Measurements from ENCODE around the gene GBA2.

Gene GBA2

GRCh38 chr9:35736201-35736633 is 12.8 kb downstream of the GBA2 start:
- peak; percentile 66 for DNase-seq

- DNase-seq, result no peak
Observed at GRCh38 chr9:35734096-35734495, 14.9 kb downstream of the GBA2 start.

GRCh38 chr9:35732800-35733541 is 16.1 kb downstream of the GBA2 start:
- no peak for DNase-seq

- DNase-seq, result peak; percentile 98
Observed at GRCh38 chr9:35732185-35732799, 16.7 kb downstream of the GBA2 start, which contains the start of the genes CREB3 and TLN1. CREB3 (plus strand) TSS chr9:35732666; CDS start chr9:35732773, 107 bp downstream. TLN1 (minus strand) TSS chr9:35732195; CDS start chr9:35725694, 6,501 bp downstream.

GRCh38 chr9:35731415-35732184 is 17.4 kb downstream of the GBA2 start:
- no peak for DNase-seq

- DNase-seq, result no peak
Observed at GRCh38 chr9:35730486-35730854, 18.6 kb downstream of the GBA2 start.

- peak; percentile 43 for DNase-seq
Observed at GRCh38 chr9:35729700-35730485, 19.1 kb downstream of the GBA2 start.

GRCh38 chr9:35729101-35729500 is 19.9 kb downstream of the GBA2 start:
- no peak for DNase-seq

GRCh38 chr9:35728041-35728971 is 20.7 kb downstream of the GBA2 start:
- peak; percentile 70 for DNase-seq

- DNase-seq, result no peak
Observed at GRCh38 chr9:35727676-35728040, 21.4 kb downstream of the GBA2 start.

GRCh38 chr9:35726931-35727330 is 22.1 kb downstream of the GBA2 start:
- peak; percentile 66 for DNase-seq

- DNase-seq, result no peak
Observed at GRCh38 chr9:35725362-35725761, 23.7 kb downstream of the GBA2 start.

- DNase-seq, result no peak
Observed at GRCh38 chr9:35723908-35724307, 25.1 kb downstream of the GBA2 start.

GRCh38 chr9:35723426-35723825 is 25.6 kb downstream of the GBA2 start:
- no peak for DNase-seq

GRCh38 chr9:35719546-35719945 is 29.5 kb downstream of the GBA2 start:
- DNase-seq, result no peak

GRCh38 chr9:35718721-35719511 is 30.1 kb downstream of the GBA2 start:
- no peak for DNase-seq

- no peak for DNase-seq
Observed at GRCh38 chr9:35717132-35717870, 31.7 kb downstream of the GBA2 start.

- no peak for DNase-seq
Observed at GRCh38 chr9:35716230-35716629, 32.8 kb downstream of the GBA2 start.

GRCh38 chr9:35714579-35715252 is 34.3 kb downstream of the GBA2 start:
- DNase-seq, result no peak

- no peak for DNase-seq
Observed at GRCh38 chr9:35714123-35714522, 34.9 kb downstream of the GBA2 start.
